GM23338 (cell line): Measurements from ENCODE around the gene MICAL2.

Experiments used
- CREB1 ChIP-seq: fragments of 250-450 bp; sonication (Bioruptor Pico); IDR thresholded peaks from 2 replicates; pipeline ENCODE4 v1.5.0; 2020; ENCODE audit warnings: low read depth, mild to moderate bottlenecking, moderate library complexity
- CTCF ChIP-seq, 2 experiments: fragments of 200-600 bp in 1 of 2; sonication (generic) in 1 of 2; conservative IDR thresholded peaks; 2 replicates each; pipeline versions ENCODE4 v1.5.1 to v1.6.1; 2016 to 2017; ENCODE audit warnings: antibody characterized with exemption in 2 of 2, low read depth in 2 of 2, mild to moderate bottlenecking in 2 of 2, moderate library complexity in 1 of 2
- ETS1 ChIP-seq: IDR thresholded peaks from 2 replicates; pipeline ENCODE4 v1.6.1; 2016; ENCODE audit warnings: antibody characterized with exemption
- EZH2 ChIP-seq: fragments of 200-600 bp; sonication (generic); IDR thresholded peaks from one replicate; pipeline ENCODE4 v1.8.0; 2017; ENCODE audit warnings: antibody characterized with exemption, mild to moderate bottlenecking, low read depth; ENCODE audit not compliant: unreplicated experiment
- EZH2phosphoT487 ChIP-seq: fragments of 200-600 bp; sonication (generic); IDR thresholded peaks from one replicate; pipeline ENCODE4 v1.8.1; 2018; ENCODE audit warnings: antibody characterized with exemption; ENCODE audit not compliant: unreplicated experiment
- JUNB ChIP-seq: IDR thresholded peaks from one replicate; pipeline ENCODE4 v1.6.1; 2016; ENCODE audit warnings: antibody characterized with exemption; ENCODE audit not compliant: unreplicated experiment
- NANOG ChIP-seq: IDR thresholded peaks from 2 replicates; pipeline ENCODE4 v1.6.1; 2016; ENCODE audit warnings: antibody characterized with exemption, borderline replicate concordance
- POLR2AphosphoS5 ChIP-seq: IDR thresholded peaks from 2 replicates; pipeline ENCODE4 v1.6.1; 2016; ENCODE audit warnings: antibody characterized with exemption, low read depth
- REST ChIP-seq: IDR thresholded peaks from one replicate; pipeline ENCODE4 v1.6.1; 2018; ENCODE audit warnings: antibody characterized with exemption; ENCODE audit not compliant: unreplicated experiment
- STAT1 ChIP-seq: IDR thresholded peaks from one replicate; pipeline ENCODE4 v1.6.1; 2016; ENCODE audit warnings: antibody characterized with exemption; ENCODE audit not compliant: unreplicated experiment

GRCh38 chr11:12132790-12133145, 22.4 kb downstream of the MICAL2 start:
- TF ChIP-seq CTCF (conservative IDR thresholded peaks at IDR 0.05; ENCODE audit: low read depth in 2 of 2) (no peak), EZH2phosphoT487 (no peak), REST (no peak), POLR2AphosphoS5 (no peak), EZH2 (no peak), CREB1 (no peak), STAT1 (no peak), JUNB (no peak), NANOG (no peak), ETS1 (no peak)
